ENCODE data around the gene COMTD1.
"Not testable (repeated sequence)": the region's sequence is repeated elsewhere in the genome, so short reads cannot be mapped to it uniquely, and the experiment has no call there.

Gene COMTD1

GRCh38 chr10:75208181-75208580, 27.6 kb downstream of the COMTD1 start:
- Histone ChIP-seq H3K9me3 (no peaks in the 10 kb centered on the region), H3K27me3 (no peaks in the 10 kb centered on the region), H3K4me3 (no peak overlapping the region), H3K27ac (peak overlapping the region in 1 of 2 donors; percentile 99), H3K36me3 (peaks cover 0 to 10% (median 6%) of the 10 kb centered on the region in 3 donors), H3K4me1 (peaks cover 0 to 27% (median 18%) of the 10 kb centered on the region in 4 donors)
- intact Hi-C loops (cut with DNase I; ENCODE audit: low total_unique reads): loop anchor here (10.0 kb wide), 1 partner anchor 93 kb away; the partner anchor contains the start of gene SAMD8
- DNase-seq: no peak
- TF ChIP-seq CTCF (IDR thresholded peaks at IDR 0.05): no peak

GRCh38 chr10:75207857-75208144, 28.0 kb downstream of the COMTD1 start:
- no peak overlapping the region for H3K4me3 ChIP-seq
- DNase-seq: no peak
- H3K4me1 ChIP-seq: peaks cover 0 to 27% (median 18%) of the 10 kb centered on the region in 4 donors
- H3K27ac ChIP-seq: no peak overlapping the region
- H3K9me3 ChIP-seq: no peaks in the 10 kb centered on the region
- no peak for TF ChIP-seq CTCF (IDR thresholded peaks at IDR 0.05)
- peaks cover 0 to 6% (median 2%) of the 10 kb centered on the region in 3 donors for H3K36me3 ChIP-seq
- intact Hi-C loops (cut with DNase I; ENCODE audit: low total_unique reads): loop anchor here (10.0 kb wide), 1 partner anchor 93 kb away; the partner anchor contains the start of gene SAMD8
- H3K27me3 ChIP-seq: no peaks in the 10 kb centered on the region

DNA sequence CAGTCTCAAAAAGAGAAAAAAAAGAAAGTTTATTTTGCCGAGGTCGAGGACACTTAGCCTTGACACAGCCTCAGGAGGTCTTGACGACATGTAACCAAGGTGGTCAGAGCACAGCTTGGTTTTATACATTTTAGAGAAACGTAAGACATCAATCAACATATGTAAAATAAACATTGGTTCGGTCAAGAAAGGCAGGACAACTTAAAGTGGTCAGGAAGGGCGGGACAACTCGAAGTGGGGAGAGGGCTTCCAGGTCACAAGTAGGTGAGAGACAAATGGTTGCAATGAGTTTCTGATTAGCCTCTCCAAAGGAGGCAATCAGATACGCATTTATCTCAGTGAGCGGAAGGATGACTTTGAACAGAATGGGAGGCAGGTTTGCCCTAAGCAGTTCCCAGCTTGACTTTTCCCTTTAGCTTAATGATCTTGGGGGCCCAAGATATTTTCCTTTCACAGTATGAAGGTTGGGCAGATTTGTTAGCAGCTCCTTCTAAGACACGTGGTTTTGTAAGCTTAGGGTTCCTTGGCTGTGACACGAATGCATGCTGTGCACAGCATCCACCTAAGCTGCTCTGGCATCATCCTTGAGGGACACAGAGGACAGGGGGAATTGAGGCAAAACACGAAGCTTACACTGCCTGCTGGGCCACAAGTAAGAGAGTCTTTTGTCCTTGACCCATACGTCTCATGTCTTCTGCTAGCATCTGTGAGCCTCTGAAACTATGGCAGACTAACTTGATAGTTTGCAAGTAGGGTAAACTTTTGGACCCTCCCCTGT, 28.5 kb downstream of the COMTD1 start:
- no peaks in the 10 kb centered on the region for H3K9me3 ChIP-seq
- no peaks in the 10 kb centered on the region for H3K27me3 ChIP-seq
- H3K4me1 ChIP-seq: peaks cover 0 to 27% (median 18%) of the 10 kb centered on the region in 4 donors
- peaks cover 0 to under 1% (median 0%) of the 10 kb centered on the region in 3 donors for H3K36me3 ChIP-seq
- intact Hi-C loops (cut with DNase I; ENCODE audit: low total_unique reads): loop anchor here (10.0 kb wide), 1 partner anchor 92 kb away; the partner anchor contains the start of gene SAMD8
- H3K27ac ChIP-seq: no peak overlapping the region
- TF ChIP-seq CTCF (IDR thresholded peaks at IDR 0.05): no peak
- H3K4me3 ChIP-seq: no peak overlapping the region
- peak in 1 of 2 donors; percentile 15 for DNase-seq

GRCh38 chr10:75206638-75207037, 29.1 kb downstream of the COMTD1 start:
- not testable (repeated sequence) for H3K36me3 ChIP-seq, H3K27me3 ChIP-seq, H3K9me3 ChIP-seq, H3K4me3 ChIP-seq, H3K27ac ChIP-seq
- intact Hi-C loops (cut with DNase I; ENCODE audit: low total_unique reads): loop anchor here (10.0 kb wide), 1 partner anchor 92 kb away; the partner anchor contains the start of gene SAMD8
- DNase-seq: peak in 1 of 2 donors; percentile 11
- peaks cover 0 to 23% (median 12%) of the 10 kb centered on the region in 4 donors for H3K4me1 ChIP-seq

DNA sequence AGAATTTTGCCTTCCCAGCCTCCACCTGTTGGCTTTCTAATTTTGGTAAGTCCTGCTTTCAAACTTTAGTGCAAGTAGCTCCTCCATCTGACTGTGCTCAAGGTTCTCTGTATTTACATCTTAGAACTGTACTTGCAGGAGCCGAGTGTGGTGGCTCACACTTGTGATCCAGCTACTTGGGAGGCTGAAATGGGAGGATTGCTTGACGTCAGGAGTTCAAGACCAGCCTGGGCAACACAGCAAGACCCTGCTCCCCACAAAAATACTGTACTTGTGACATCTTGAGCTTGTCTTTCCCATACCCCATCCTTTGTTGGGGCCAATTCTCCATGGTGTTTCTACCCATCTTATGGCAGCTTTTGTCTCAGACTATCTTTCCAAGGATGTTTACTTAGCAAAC, 29.8 kb downstream of the COMTD1 start:
- H3K4me3 ChIP-seq: no peak overlapping the region
- intact Hi-C loops (cut with DNase I; ENCODE audit: low total_unique reads): loop anchor here (10.0 kb wide), 1 partner anchor 91 kb away; the partner anchor contains the start of gene SAMD8
- TF ChIP-seq CTCF (IDR thresholded peaks at IDR 0.05): no peak

DNA sequence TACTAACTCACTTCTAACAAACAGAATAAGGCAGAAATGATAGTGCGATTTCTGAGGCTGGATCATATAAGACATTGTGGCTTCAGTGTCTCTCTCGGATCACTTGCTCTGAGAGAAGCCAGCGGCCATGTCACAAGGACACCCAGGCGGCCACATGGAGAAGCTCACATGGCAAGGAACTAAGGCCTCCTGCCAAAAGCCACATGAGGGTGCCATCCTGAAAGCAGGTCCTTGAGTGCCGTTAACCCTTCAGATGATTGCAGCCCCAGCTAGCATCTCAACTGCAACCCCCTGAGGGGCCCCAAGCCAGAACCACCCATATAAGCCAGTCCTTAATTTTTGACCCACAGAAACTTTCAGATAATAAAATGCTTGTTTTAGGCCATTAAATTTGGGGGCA, 32.0 kb downstream of the COMTD1 start:
- Histone ChIP-seq H3K4me1 (peaks cover 0 to 14% (median 9%) of the 10 kb centered on the region in 4 donors), H3K4me3 (no peak overlapping the region), H3K27ac (no peak overlapping the region), H3K27me3 (no peaks in the 10 kb centered on the region), H3K36me3 (no peaks in the 10 kb centered on the region), H3K9me3 (no peaks in the 10 kb centered on the region)
- intact Hi-C loops (cut with DNase I; ENCODE audit: low total_unique reads): loop anchor here (10.0 kb wide), 1 partner anchor 89 kb away; the partner anchor contains the start of gene SAMD8
- TF ChIP-seq CTCF (IDR thresholded peaks at IDR 0.05): no peak
- DNase-seq: peak in 1 of 2 donors; percentile 40

More for the DNA sequence above, 29.8 kb downstream of the COMTD1 start:
- Histone ChIP-seq H3K4me1 (peaks cover 0 to 20% (median 9%) of the 10 kb centered on the region in 4 donors), H3K27me3 (no peaks in the 10 kb centered on the region), H3K9me3 (no peaks in the 10 kb centered on the region), H3K27ac (no peak overlapping the region), H3K36me3 (no peaks in the 10 kb centered on the region)
- DNase-seq: peak in 1 of 2 donors; percentile 16

DNA sequence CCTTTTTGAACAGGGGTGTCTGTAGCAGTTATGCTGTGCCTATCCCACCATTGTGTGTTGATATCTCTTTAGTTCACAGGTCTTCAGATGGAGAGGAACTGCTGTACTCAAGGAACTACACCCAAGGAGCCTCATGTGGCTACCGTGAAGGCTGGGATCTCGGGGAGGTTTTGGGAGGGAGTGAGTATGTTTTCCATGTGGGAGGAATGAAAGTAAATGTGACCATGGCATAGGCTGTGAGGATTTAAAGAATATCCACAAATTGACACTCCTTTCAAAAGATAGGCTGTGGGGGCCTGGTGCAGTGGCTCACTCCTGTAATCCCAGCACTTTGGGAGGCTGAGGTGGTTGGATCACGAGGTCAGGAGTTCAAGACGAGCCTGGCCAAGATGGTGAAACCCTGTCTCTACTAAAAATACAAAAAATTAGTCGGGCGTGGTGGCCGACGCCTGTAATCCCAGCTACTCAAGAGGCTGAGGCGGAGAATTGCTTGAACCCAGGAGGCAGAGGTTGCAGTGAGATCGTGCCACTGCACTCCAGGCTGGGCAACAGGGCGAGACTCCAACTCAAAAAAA, 32.6 kb downstream of the COMTD1 start:
- not testable (repeated sequence) for H3K9me3 ChIP-seq, H3K4me3 ChIP-seq, H3K27me3 ChIP-seq, H3K36me3 ChIP-seq
- Histone ChIP-seq H3K27ac (peak overlapping the region; percentile 52 to 68), H3K4me1 (peaks cover 0 to 14% (median 9%) of the 10 kb centered on the region in 4 donors)
- peak in 1 of 2 donors; percentile 34 for DNase-seq
- intact Hi-C loops (cut with DNase I; ENCODE audit: low total_unique reads): loop anchor here (10.0 kb wide), 1 partner anchor 88 kb away; the partner anchor contains the start of gene SAMD8

Data from tibial artery (tissue), 4 donors.